HG02943 (cell line): Measurements from ENCODE around the gene DCXR.
A peak's percentile ranks its signal among the peaks of the same experiment; 100 is the strongest.

Experiments
- ATAC-seq: cut with Tn5 transposase; IDR thresholded peaks from one replicate; pipeline ENCODE4 v1.9.1; 2021; ENCODE audit warnings: mild to moderate bottlenecking, low read depth, moderate library complexity; ENCODE audit not compliant: unreplicated experiment

The DCXR gene

DNA sequence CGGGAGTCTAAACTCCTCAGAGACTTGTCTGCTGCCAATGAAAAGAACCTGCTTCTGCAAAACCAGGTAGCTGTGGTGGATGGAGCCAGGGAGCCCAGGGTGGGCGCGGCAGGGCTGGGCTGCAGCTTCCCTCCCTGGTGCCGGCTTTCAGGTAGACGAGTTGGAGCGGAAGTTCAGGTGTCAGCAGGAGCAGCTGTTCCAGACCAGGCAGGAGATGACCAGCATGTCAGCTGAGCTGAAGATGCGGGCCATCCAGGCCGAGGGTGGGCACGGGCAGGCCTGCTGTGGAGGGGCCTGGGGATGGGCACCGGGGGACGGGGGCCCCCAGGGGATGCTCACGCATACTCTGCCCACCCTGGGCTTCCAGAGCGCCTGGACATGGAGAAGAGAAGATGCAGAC is 9.3 kb downstream of the DCXR start:
- no peak for ATAC-seq

DNA sequence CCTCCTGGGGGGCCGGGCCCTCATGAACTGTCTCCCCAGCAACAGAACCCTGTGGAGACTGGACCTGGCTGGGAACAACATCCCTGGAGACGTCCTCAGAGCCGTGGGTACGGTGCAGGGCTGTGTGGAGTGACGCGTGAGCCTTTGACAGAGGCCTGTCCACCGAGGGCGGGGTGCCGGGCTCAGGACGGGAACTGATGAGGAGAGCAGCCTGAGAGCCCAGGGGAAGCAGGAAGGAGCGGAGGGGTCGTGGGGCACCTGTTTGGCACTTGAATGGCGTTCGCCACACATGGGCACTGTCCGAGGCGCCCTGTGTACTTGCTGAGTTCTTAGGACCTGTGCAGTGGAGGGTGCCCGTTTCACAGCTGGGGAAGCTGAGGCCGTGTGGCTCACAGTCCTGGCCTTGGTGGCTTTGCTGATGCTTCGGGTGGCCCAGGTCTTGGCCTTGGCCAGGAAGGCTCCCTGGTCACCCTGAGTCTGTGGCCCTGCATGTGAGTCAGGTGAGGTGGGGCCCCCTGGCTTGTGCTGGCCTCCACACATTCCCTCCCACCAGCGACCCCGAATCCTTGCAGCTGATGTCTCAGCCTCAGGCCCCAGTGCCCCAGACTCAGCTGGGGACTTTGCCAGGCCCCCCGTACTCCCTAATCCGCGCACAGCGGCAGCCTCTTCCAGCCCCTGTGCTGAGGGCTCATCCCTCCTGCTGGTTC is 11.9 kb downstream of the DCXR start:
- no peak for ATAC-seq

DNA sequence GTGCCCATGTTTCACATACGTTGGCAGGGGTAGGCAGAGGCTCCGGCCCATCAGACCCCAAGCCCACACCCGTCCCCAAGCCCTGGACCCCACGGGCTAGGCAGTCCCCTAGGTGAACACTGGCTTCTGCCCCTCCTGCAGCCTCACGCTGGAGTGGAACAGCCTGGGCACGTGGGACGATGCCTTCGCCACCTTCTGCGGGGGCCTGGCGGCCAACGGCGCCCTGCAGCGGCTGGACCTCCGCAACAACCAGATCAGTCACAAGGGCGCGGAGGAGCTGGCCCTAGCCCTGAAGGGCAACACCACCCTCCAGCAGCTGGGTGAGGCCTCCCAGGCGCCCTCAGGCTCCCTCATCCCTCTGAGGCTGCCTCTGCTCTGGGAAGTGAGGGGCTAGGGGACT is 12.6 kb downstream of the DCXR start:
- ATAC-seq = no peak

DNA sequence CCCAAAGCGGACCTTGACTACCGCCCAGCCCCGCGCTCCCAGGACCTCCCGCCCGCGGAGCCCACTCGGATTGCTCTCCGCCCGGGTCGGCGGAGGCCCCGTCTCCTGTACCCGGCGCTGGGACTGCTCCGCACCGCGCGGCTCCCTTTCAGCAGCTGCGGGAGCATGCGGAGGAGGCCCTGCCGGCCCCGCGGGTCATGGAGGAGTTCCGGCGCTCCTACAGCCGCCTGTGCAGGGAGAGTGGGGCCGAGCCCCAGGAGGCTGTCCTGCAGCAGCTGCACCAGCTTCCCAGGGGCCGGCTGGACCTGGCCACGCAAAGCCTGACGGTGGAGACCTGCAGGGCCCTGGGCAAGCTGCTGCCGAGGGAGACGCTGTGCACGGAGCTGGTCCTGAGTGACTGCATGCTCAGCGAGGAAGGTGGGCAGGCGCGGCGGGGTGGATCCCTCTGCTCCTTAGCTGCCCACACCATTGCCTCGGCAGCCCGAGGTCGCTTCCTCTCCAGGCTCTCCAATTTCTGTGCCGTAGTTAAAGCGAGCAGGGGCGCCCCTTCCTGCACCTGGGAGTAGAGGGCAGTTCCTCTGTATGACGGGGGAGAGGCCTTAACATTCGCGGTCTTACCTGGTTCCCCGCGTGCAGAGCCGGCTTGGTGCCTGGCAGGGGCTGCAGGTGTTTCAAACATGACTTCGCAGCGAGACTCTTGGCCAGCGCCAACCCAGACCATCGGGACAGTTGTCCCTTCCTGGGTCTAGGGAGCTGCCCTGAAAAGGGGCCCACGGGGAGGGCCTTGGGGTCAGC is 13.9 kb downstream of the DCXR start:
- no peak for ATAC-seq

DNA sequence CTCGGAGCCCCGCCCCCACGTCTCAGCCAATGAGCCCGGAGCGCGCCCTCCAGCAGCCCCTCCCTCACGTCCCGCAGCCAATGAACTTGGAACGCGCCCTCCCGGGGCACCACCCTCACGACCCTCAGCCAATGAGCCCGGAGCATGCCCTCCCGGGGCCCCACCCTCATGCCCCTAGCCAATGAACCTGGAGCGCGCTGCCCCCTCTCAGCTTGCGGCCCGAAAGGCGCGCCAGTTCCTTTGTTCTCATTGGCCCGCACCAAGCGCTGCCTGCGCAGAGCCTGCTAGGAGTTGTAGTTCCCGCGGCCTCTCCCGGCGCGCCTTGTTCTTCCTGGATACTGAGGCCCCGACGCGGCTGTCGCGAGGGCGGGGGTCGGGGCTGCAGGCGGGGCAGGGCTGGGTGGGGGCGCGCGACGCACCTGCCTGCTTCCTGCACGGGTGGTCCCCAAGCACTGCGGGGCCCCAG is 14.5 kb downstream of the DCXR start, which contains the start of gene LRRC45:
Gene LRRC45 (plus strand): TSS at position 325 of the 466 bp plus-strand sequence. CDS start 339 bp downstream, outside the sequence.
- peak; percentile 84 for ATAC-seq

DNA sequence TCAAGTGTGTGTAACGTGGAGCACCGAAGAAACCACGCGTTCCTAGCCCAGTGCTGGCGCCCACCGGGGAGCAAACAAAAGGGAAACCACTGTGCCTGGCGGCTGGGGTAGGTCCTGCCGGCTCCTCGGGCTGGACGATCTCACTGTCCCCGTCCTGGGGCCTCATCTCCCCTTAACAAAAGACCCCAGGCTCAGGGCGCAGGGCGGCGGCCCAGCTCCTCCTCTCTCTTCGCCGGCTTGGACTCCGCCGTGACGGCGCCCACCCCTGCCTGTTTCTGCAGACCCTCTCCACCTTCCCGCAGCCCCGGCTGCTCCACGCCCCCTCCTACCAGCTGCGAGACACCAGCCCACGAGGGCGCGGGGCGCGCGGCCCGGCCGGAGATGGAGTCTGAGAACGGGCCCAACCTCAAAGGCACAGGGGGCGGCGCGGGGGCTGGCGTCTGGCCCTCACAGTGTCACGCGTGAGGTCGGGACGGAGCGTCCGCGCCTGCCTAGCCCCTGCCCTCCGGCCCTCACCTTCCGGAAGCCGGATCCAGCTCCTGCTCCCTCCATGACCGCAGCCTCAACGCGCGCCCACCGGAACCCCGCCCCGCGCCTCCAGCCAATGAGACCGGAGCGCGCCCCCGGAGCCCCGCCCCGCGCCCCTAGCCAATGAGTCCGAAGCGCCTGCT is 15.1 kb downstream of the DCXR start, which contains the start of gene CENPX:
Gene CENPX (minus strand): TSS at position 569 of the 671 bp plus-strand sequence. CDS start 17 bp downstream, at position 552.
- no peak for ATAC-seq

DNA sequence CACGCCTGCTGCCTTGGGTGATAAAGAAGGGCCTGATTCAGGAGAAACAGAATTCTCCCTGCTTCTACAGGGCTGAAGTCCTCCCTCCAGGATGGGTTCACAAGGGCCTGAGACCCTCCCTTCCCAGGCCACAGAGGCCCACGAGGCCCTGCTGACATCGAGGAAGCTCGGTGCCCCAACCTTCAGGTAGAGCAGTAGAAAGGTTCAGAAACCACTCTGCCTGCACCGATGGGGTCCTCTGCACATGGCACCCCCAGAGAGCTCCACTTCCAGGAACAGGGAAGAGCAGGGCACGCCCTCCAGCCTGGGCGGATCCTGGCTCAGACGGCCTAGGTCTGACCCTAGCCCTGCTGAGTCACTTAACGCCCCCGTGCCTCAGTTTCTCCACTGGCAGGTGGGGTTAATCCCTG is 15.6 kb downstream of the DCXR start:
- ATAC-seq = no peak

DNA sequence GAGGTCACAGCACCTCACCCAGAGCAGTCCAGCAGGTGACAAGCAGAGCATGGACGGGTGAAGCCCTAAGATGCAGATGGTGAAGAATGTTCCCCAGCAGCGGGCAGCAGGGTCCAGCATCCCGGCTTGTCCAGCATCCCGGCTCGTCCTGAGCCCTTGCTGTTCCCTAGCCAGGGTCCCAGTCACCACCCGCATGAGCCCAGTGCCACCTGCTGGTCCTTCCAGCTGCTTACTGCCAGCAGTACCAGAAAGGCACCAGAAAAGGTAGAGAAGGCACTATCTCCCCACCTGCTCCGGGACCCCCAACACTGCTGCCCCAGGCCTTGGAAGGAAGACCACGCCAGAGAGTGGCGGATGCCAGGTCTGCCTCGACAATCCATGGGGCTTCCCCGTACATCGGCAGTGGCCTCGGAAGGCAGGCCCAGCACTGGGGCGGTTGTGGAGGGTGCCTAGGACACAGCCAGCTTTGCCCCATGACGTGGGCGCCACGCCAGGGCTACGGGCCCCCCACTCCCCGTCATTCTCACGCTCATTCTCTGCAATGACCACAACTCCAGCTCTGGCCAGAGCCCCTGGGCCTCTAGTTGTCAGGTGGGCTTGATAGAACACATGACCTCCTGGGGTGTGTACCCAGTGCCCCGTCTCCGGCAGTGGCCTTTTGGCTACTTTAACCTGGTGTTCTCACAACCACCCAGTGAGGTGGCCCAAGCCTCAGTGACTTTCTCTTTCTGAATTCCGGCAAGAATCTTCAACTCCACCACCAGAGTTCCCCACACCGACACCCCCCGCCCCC is 16.2 kb downstream of the DCXR start:
- no peak for ATAC-seq

DNA sequence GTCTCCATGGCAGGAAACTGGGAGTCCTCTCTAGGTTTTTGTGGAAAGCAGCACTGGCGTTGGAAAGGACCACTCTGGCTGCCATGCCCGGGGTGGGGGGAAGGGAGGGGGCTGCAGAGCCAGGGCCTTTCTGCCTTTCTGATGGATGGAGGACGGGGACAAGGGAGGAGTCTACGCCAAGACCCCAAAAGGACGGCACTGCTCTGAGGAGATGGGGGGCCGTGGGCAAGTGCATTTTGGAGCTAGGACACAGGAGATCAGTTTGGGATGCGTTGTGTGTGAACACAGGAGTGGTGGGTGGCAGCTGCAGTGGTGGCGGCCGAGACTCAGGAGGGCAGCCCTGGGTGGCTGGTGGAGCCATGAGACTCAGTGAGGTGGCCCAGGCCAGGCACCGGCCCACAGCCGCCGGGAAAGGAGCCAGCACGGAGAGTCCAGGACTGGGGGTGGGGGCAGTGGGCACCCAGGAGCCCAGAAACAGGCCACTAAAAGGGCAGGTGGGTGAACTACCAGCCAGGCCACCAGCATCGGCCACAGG is 16.9 kb downstream of the DCXR start:
- ATAC-seq = no peak

DNA sequence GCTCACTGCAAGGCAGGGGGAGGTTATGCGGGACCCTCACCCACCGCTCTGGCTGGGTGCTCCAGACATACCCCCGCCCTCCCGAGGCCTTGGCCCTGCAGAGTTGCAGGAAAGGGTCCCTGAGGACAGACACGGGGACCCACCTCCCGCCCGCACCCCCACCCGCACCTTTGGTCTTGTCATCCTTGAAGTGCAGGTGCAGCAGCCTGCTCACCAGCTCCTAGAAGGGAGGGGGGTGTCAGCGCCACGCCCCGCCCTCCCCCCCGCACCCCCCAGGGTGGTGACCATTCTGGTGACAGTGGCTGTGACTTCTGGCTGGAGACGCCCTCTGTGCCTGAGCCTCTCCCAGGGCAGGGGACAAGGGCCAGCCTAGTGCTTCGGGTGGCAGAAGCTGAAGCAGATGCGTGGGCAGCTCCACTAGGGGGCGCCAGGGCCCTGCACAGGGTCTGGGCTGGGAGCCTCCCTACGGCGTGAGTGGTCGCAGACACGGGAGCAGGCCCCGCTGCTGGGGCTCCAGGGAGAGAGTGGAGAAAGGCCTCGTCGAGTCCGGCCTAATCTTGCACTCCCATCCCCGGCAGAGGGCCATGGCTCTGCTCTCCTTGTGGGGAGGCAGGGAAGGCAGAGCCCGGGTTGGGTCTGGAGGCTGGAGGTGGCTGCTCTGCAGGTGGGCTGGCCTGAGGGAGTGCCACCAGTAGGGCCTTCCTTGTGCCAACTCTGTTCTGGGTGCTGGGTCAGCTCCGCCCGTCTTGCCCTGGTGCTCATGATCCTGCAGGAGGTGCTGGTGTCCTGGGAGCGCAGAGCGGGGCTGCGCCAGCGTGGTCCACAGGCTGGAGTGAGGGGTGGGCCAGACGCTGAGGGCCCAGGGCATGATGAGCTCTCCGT is 17.6 kb downstream of the DCXR start:
- no peak for ATAC-seq

DNA sequence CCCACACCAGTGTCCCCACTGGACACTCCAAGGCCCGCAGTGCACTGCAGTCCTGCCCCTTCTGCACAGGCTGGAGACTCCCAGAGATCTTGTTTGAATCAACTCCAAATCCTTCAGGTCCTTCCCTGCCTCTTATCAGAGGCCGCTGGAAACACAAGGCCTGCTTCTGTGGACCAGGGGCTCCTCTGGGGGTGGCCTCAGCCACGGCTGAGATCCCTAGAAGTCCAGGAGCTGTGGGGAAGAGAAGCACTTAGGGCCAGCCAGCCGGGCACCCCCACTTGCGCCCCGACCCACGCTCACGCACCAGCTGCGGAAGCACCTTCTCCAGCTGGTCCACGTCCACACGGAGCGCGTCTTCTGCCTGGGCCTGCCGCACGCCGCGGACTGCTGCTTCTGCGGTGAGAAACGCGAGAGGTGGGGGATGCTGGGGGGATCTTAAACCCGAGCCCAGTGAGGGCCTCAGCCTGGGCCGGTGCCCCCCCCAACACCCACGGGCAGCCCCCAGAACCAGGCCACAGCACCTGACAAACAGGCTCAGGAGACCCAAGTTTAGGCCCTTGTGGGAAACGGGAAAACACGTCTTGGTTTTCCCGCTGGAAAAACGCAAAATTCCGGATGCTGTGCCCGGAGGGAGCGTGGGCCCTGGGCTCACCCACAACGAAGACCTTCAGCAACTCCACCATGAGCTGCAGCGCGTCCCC is 18.4 kb downstream of the DCXR start:
- ATAC-seq = no peak

DNA sequence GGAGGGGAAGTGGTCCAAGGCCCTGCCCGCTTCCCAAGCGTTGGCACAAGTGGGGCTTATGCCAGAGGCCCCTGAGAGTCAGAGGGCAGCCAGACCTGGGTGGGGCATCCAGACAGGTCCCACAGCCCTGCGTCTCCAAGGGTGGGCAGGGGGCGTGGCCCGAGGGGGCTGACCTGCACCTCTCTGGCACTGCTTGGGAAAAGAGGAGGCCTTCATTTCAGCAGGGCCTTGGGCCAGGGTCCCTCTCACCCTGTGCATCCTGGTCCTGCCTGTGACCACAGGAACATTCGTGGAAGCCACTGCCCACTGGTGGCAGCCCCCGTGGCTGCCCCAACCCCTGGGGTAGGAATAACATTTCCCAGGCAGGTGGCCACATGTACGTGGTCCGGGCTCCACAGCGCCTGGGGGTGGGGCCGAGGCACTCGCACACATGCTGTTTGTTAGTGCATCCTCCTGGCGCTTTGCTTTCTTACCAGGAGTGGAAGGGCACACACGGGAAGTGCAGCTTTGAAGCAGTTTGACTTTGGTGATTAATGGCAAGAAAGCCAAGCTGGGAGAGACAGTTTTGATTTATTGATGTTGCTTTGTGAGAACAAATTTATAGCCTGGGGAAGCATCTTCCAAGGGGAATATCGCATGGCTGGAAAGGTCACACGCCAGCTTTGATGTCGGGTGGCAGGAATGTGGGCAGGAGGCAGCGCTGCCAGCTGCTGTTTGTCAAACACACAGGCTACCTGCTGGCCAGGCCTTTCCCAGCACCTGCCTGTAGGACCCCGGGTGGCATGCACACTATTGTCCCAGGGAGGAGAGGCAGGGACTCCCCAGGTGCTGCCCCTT is 19.1 kb downstream of the DCXR start:
- no peak for ATAC-seq

DNA sequence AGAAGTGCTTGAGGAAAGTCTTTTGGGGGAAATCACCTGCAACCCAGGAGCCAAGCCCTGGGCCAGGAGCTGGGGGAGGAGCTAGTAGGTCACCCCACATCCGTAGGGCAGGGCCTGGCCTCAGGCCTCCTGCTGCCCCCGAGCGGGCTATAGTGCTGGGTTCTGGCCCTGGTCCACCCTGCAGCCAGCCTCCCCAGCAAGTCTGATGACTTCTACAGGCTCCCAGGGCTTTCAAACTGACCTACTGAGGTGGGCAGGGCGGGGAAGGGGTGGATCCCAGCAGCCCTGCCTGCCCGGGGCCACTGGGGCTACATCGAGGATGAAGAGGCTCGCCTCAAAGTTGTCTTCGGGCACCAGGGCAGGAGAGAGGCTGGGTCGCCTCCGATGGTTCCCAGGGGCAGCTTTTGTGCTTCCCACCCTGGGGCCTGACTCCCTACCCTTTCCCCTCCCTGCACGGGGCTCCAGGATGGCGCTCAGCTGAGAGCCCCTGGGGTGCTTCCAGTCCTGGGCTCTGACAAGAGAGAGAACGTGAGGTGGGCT is 19.8 kb downstream of the DCXR start:
- ATAC-seq = no peak

DNA sequence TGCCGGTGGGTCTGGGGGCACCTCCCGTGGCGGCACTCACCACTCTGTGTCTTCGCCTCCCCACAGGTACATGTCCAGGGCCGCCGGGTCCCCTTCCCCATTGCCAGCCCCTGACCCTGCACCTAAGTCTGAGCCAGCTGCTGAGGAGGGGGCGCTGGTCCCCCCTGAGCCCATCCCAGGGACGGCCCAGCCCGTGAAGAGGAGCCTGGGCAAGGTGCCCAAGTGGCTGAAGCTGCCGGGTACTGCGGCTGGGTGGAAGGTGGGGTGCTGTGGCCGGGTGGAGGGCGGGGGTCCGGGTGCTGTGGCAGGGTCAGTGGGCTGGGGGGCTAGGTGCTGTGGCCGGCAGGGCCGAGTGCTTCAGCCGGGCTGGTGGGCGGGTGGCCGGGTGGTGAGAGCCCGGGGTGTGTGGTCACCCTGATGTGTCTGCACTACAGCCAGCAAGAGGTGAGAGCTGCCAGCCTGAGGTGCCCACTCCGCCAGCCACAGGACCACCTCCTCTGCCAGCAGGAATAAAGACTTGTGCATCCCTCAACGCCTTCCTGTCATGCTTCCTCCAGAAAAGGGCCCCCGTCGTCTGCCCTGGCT is 20.5 kb downstream of the DCXR start:
- ATAC-seq = no peak

DNA sequence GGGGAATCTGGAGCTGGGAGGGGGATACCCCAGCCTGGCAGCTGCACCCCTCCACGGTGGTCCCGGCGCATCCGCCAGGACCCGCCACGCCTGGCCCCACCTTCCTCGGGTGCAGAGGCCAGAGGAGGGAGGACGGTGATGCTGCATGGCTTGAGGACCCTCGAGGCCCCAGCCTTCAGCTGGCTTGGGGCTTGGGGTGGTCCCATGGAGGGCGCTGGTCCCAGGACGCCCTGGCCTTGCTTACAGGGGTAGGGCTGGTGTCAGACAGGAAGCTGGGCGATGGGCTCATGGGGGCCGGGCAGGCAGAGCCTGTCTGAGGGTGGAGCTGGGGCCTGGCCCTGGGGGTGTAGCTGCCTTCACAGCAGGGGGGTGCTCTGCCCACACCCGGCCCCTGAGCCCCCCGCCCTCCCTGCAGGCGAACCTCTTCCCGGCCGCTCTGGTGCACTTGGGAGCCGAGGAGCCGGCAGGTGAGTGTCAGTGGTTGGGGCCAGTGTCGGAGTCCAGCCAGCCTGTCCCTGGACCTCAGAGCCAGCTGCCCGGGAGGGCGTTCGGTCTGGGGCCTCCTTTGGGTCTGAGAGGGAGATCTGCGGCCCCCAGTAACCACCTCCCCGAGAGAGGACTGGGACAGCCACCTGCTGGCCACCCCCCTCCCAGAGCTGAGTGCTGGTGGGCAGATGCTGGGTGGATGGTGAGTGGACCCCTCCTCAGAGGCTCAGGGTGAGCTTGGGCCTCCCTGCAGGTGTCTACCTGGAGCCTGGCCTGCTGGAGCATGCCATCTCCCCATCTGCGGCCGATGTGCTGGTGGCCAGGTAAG is 21.2 kb downstream of the DCXR start:
- no peak for ATAC-seq

DNA sequence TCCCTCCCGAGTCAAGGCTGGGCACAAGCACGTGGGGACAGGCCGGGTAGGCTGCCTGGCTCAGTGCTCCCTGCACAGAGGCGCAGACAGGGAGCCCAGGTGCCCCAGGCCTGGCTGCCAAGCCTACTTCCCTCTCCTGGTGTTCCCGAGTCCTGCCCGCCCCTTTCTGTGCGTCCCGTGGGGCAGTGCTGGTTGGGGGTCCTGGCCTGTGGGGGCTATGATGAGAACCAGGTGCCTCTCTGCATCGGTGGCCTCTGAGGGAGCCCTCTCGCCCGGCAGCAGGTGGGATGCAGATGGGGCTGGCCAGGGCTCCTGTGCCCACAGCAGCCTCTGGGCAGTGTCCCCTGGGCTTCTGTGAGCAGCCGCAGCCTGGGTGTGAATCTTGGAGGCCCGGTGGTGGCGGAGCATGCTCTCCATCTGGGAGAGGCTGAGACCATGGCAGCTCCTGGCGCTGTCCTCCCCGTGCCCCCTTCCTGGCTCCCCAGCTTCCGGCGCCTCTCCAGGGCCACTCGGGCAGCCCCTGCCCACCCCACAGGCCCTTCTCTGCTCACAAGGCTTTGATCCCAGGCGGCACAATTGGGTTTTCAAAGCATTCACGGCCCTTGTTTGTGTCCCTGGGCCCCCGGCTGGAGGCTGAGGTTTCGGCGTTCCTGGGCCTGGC is 22.1 kb downstream of the DCXR start:
- ATAC-seq = no peak
